Measurements from ENCODE around the gene SLC9A7. TPM values are rescaled to one million over a fixed set of nuclear protein-coding genes. Genes with fewer than 3 reads are reported as not detected.

SLC9A7 gene
- total and polyA plus RNA-seq, 2 donors (not counting 1 experiment from before 2014, with no cell fraction given): 13.9 to 47.7 TPM

DNA sequence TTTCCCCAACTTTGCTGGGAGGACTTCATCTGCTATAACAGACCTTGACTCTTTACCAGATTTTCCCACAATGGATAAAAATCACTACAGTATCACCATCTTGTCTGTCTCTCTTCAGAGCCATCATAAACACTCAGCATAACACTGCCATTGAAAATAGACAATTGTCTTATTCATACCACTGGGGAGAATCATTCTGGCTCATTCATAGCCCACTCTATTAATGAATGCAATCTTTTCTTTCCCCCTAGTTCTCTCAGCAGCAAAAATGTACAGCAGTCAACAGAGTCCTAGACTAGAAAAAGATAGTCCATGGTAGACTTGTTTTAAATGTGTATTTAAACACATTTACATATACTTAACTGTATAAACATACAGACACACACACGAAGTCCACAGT is 19.2 kb downstream of the SLC9A7 start:
- no peak overlapping the region for H3K4me2 ChIP-seq (ENCODE audit: extremely low read depth, insufficient read depth, low read length)
- no peaks in the 10 kb centered on the region for H3K4me1 ChIP-seq (ENCODE audit: control insufficient read depth, extremely low read depth, insufficient read depth, low read length)
- H4K20me1 ChIP-seq (ENCODE audit: control insufficient read depth, extremely low read depth, insufficient read depth, low read length): no peaks in the 10 kb centered on the region
- H2AFZ ChIP-seq (ENCODE audit: low read length): no peak overlapping the region
- no peak for DNase-seq (ENCODE audit: low read depth in 2 of 2)
- H3K79me2 ChIP-seq (ENCODE audit: control insufficient read depth, insufficient read depth, low read length): no peaks in the 10 kb centered on the region
- H3K4me3 ChIP-seq (replicated peaks in 1 of 4; ENCODE audit: control extremely low read depth in 1 of 4, insufficient read depth in 1 of 4, low read depth in 3 of 4, low read length in 4 of 4): no peak overlapping the region
- TF ChIP-seq, protein P1, sequence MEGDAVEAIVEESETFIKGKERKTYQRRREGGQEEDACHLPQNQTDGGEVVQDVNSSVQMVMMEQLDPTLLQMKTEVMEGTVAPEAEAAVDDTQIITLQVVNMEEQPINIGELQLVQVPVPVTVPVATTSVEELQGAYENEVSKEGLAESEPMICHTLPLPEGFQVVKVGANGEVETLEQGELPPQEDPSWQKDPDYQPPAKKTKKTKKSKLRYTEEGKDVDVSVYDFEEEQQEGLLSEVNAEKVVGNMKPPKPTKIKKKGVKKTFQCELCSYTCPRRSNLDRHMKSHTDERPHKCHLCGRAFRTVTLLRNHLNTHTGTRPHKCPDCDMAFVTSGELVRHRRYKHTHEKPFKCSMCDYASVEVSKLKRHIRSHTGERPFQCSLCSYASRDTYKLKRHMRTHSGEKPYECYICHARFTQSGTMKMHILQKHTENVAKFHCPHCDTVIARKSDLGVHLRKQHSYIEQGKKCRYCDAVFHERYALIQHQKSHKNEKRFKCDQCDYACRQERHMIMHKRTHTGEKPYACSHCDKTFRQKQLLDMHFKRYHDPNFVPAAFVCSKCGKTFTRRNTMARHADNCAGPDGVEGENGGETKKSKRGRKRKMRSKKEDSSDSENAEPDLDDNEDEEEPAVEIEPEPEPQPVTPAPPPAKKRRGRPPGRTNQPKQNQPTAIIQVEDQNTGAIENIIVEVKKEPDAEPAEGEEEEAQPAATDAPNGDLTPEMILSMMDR (conservative IDR thresholded peaks at IDR 0.05 in 1 of 2, IDR thresholded peaks at IDR 0.05 in 1 of 2; ENCODE audit: low read depth in 1 of 2, low read length in 2 of 2): no peak
- TF ChIP-seq EZH2 (IDR thresholded peaks at IDR 0.05; ENCODE audit: low read length, missing control alignments): no peak
- H3K9me3 ChIP-seq (ENCODE audit: control insufficient read depth, insufficient read depth, low read depth, low read length): no peaks in the 10 kb centered on the region
- H3K27me3 ChIP-seq (ENCODE audit: control insufficient read depth, insufficient read depth, low read length): no peaks in the 10 kb centered on the region
- H3K36me3 ChIP-seq (ENCODE audit: control insufficient read depth, insufficient read depth, low read length): no peaks in the 10 kb centered on the region
- no peak overlapping the region for H3K27ac ChIP-seq (ENCODE audit: insufficient read depth, low read length)
- H3K9ac ChIP-seq (ENCODE audit: insufficient read depth, low read length): no peak overlapping the region

DNA sequence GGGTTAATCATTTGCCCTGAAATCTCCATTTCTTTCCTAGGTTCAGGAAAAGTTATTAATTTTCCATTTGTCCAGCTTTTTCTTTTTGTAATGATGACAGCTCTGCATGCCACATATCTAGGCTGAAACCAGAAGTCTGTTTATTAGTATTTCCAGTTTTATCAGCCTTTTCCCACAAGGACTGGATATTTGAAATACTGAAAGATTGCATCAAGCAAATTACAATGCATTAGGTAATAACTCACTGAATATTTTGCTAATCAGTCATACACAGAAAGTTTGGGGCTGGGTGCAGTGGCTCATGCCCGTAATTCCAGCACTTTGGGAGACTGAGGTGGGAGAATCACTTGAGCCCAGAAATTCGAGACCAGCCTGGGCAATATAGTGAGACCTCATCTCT is 21.5 kb downstream of the SLC9A7 start:
- Histone ChIP-seq H3K4me3 (replicated peaks in 1 of 4; ENCODE audit: control extremely low read depth in 1 of 4, insufficient read depth in 1 of 4, low read depth in 3 of 4, low read length in 4 of 4) (no peak overlapping the region), H3K9me3 (ENCODE audit: control insufficient read depth, insufficient read depth, low read depth, low read length) (no peaks in the 10 kb centered on the region), H3K27ac (ENCODE audit: insufficient read depth, low read length) (peak overlapping the region; percentile 47), H3K27me3 (ENCODE audit: control insufficient read depth, insufficient read depth, low read length) (no peaks in the 10 kb centered on the region), H3K79me2 (ENCODE audit: control insufficient read depth, insufficient read depth, low read length) (no peaks in the 10 kb centered on the region), H2AFZ (ENCODE audit: low read length) (no peak overlapping the region), H3K4me1 (ENCODE audit: control insufficient read depth, extremely low read depth, insufficient read depth, low read length) (no peaks in the 10 kb centered on the region), H3K4me2 (ENCODE audit: extremely low read depth, insufficient read depth, low read length) (no peak overlapping the region), H4K20me1 (ENCODE audit: control insufficient read depth, extremely low read depth, insufficient read depth, low read length) (no peaks in the 10 kb centered on the region), H3K9ac (ENCODE audit: insufficient read depth, low read length) (no peak overlapping the region), H3K36me3 (ENCODE audit: control insufficient read depth, insufficient read depth, low read length) (no peaks in the 10 kb centered on the region)
- TF ChIP-seq EZH2 (IDR thresholded peaks at IDR 0.05; ENCODE audit: low read length, missing control alignments): no peak
- DNase-seq (ENCODE audit: low read depth in 2 of 2): peak; percentile 69 to 79

GRCh38 chrX:46737041-46737440 is 21.9 kb downstream of the SLC9A7 start:
- no peak overlapping the region for H2AFZ ChIP-seq (ENCODE audit: low read length)
- H3K36me3 ChIP-seq (ENCODE audit: control insufficient read depth, insufficient read depth, low read length): no peaks in the 10 kb centered on the region
- TF ChIP-seq, protein P1 (conservative IDR thresholded peaks at IDR 0.05 in 1 of 2, IDR thresholded peaks at IDR 0.05 in 1 of 2; ENCODE audit: low read depth in 1 of 2, low read length in 2 of 2): no peak
- TF ChIP-seq EZH2 (IDR thresholded peaks at IDR 0.05; ENCODE audit: low read length, missing control alignments): no peak
- peak overlapping the region; percentile 47 for H3K27ac ChIP-seq (ENCODE audit: insufficient read depth, low read length)
- H3K9ac ChIP-seq (ENCODE audit: insufficient read depth, low read length): no peak overlapping the region
- peak in 1 of 2 donors; percentile 29 for DNase-seq (ENCODE audit: low read depth in 2 of 2)
- no peaks in the 10 kb centered on the region for H3K9me3 ChIP-seq (ENCODE audit: control insufficient read depth, insufficient read depth, low read depth, low read length)
- H4K20me1 ChIP-seq (ENCODE audit: control insufficient read depth, extremely low read depth, insufficient read depth, low read length): no peaks in the 10 kb centered on the region
- H3K4me2 ChIP-seq (ENCODE audit: extremely low read depth, insufficient read depth, low read length): no peak overlapping the region
- no peaks in the 10 kb centered on the region for H3K79me2 ChIP-seq (ENCODE audit: control insufficient read depth, insufficient read depth, low read length)
- H3K27me3 ChIP-seq (ENCODE audit: control insufficient read depth, insufficient read depth, low read length): no peaks in the 10 kb centered on the region
- H3K4me3 ChIP-seq (replicated peaks in 1 of 4; ENCODE audit: control extremely low read depth in 1 of 4, insufficient read depth in 1 of 4, low read depth in 3 of 4, low read length in 4 of 4): no peak overlapping the region
- H3K4me1 ChIP-seq (ENCODE audit: control insufficient read depth, extremely low read depth, insufficient read depth, low read length): no peaks in the 10 kb centered on the region
